Measurements from ENCODE around the gene SPG21. TPM values are rescaled to one million over a fixed set of nuclear protein-coding genes. Genes with fewer than 3 reads are reported as not detected.
A peak's percentile ranks its signal among the peaks of the same experiment; 100 is the strongest.

The SPG21 gene
- total RNA-seq, 6 donors from 2014 or later: 58.8 to 113 (median 94.7) TPM

- TF ChIP-seq POLR2AphosphoS5 (IDR thresholded peaks at IDR 0.05) (no peak), POLR2A (IDR thresholded peaks at IDR 0.05) (no peak), CTCF (IDR thresholded peaks at IDR 0.05) (no peak), EP300 (IDR thresholded peaks at IDR 0.05) (no peak)
- no peak for ATAC-seq (ENCODE audit: low FRiP score in 2 of 2)
- Histone ChIP-seq H3K36me3 (peaks cover 0 to 10% (median 3%) of the 10 kb centered on the region in 4 donors), H3K27ac (no peak overlapping the region), H3K27me3 (no peaks in the 10 kb centered on the region), H3K9me3 (no peaks in the 10 kb centered on the region), H3K4me1 (no peaks in the 10 kb centered on the region), H3K4me3 (no peak overlapping the region)
- WGBS, 2 donors: 82 to 92% methylated on average over 4 of the region's 4 CpGs
- DNase-seq: no peak
Measured at GRCh38 chr15:64997745-64998375, 8.1 kb upstream of the SPG21 start.

GRCh38 chr15:64997066-64997465 lies 7.4 kb upstream of the SPG21 start:
- Histone ChIP-seq H3K27ac (no peak overlapping the region), H3K36me3 (peaks cover 0 to 5% (median 0%) of the 10 kb centered on the region in 4 donors), H3K4me3 (no peak overlapping the region), H3K27me3 (no peaks in the 10 kb centered on the region), H3K4me1 (no peaks in the 10 kb centered on the region), H3K9me3 (no peaks in the 10 kb centered on the region)
- WGBS, 2 donors: 71 to 72% methylated on average over 5 of the region's 5 CpGs
- TF ChIP-seq EP300 (IDR thresholded peaks at IDR 0.05): no peak
- TF ChIP-seq POLR2AphosphoS5 (IDR thresholded peaks at IDR 0.05): no peak
- no peak for TF ChIP-seq POLR2A (IDR thresholded peaks at IDR 0.05)
- TF ChIP-seq CTCF (IDR thresholded peaks at IDR 0.05): no peak
- ATAC-seq (ENCODE audit: low FRiP score in 2 of 2) (no peak), DNase-seq (no peak)

- DNase-seq: no peak
- Histone ChIP-seq H3K36me3 (no peaks in the 10 kb centered on the region), H3K4me1 (peaks cover 0 to 14% (median 5%) of the 10 kb centered on the region in 4 donors), H3K9me3 (no peaks in the 10 kb centered on the region), H3K27me3 (no peaks in the 10 kb centered on the region), H3K4me3 (no peak overlapping the region), H3K27ac (no peak overlapping the region)
- WGBS, 2 donors: 45 to 50% methylated on average over 1 of the region's 1 CpG
- no peak for TF ChIP-seq POLR2A (IDR thresholded peaks at IDR 0.05)
- TF ChIP-seq EP300 (IDR thresholded peaks at IDR 0.05): no peak
- no peak for TF ChIP-seq CTCF (IDR thresholded peaks at IDR 0.05)
- no peak for TF ChIP-seq POLR2AphosphoS5 (IDR thresholded peaks at IDR 0.05)
- ATAC-seq (ENCODE audit: low FRiP score in 2 of 2): no peak
Measured at GRCh38 chr15:64993290-64993689, 3.6 kb upstream of the SPG21 start.

- TF ChIP-seq EP300 (IDR thresholded peaks at IDR 0.05) (no peak), POLR2A (IDR thresholded peaks at IDR 0.05) (no peak), POLR2AphosphoS5 (IDR thresholded peaks at IDR 0.05) (no peak), CTCF (IDR thresholded peaks at IDR 0.05) (no peak)
- WGBS, 2 donors: 70 to 71% methylated on average over 2 of the region's 2 CpGs
- ATAC-seq (ENCODE audit: low FRiP score in 2 of 2) (no peak), DNase-seq (no peak)
- Histone ChIP-seq H3K27ac (no peak overlapping the region), H3K4me3 (no peak overlapping the region), H3K9me3 (no peaks in the 10 kb centered on the region), H3K27me3 (no peaks in the 10 kb centered on the region), H3K4me1 (peaks cover 13 to 31% (median 15%) of the 10 kb centered on the region in 4 donors), H3K36me3 (no peaks in the 10 kb centered on the region)
Measured at GRCh38 chr15:64991536-64992135, 1.9 kb upstream of the SPG21 start.

DNA sequence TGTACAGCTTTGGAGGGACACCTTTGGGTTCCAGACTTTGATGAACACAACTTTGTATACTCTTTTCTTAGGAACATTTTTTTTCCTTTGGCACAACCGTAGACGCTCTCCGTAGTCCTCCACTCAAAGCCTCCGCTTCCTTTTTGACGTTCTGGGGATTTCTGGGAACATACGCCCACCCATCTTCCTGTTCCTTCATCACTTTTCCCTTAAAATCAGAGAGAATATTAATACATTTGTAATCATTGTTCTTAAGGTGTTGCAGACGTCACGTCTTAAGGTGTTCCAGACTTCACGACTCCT lies 405 bp upstream of the SPG21 start:
- DNase-seq: no peak
- ATAC-seq (ENCODE audit: low FRiP score in 2 of 2): no peak
- Histone ChIP-seq H3K4me3 (peak overlapping the region; percentile 7 to 99 (median 81)), H3K9me3 (no peaks in the 10 kb centered on the region), H3K27me3 (no peaks in the 10 kb centered on the region), H3K36me3 (no peaks in the 10 kb centered on the region), H3K4me1 (peaks cover 24 to 45% (median 26%) of the 10 kb centered on the region in 4 donors), H3K27ac (peak overlapping the region; percentile 92 to 98 (median 93))
- 3 to 6% methylated on average over 9 of the region's 9 CpGs for WGBS, 2 donors
- no peak for TF ChIP-seq POLR2AphosphoS5 (IDR thresholded peaks at IDR 0.05)
- no peak for TF ChIP-seq CTCF (IDR thresholded peaks at IDR 0.05)
- TF ChIP-seq POLR2A (IDR thresholded peaks at IDR 0.05): no peak
- no peak for TF ChIP-seq EP300 (IDR thresholded peaks at IDR 0.05)

Data from upper lobe of left lung (tissue), 6 donors.